Superior temporal gyrus (tissue), 1 donor: Measurements from ENCODE around the gene MCF2L.
"Not testable (repeated sequence)": the region's sequence is repeated elsewhere in the genome, so short reads cannot be mapped to it uniquely, and the experiment has no call there.

Experiments
- DNase-seq: peaks from one replicate; pipeline ENCODE4 v3.0.0-alpha.2; 2016; ENCODE audit errors: extremely low spot score

Gene MCF2L

GRCh38 chr13:113050734-113051431 lies 81.9 kb downstream of the MCF2L start:
- DNase-seq = peak; percentile 42

DNA sequence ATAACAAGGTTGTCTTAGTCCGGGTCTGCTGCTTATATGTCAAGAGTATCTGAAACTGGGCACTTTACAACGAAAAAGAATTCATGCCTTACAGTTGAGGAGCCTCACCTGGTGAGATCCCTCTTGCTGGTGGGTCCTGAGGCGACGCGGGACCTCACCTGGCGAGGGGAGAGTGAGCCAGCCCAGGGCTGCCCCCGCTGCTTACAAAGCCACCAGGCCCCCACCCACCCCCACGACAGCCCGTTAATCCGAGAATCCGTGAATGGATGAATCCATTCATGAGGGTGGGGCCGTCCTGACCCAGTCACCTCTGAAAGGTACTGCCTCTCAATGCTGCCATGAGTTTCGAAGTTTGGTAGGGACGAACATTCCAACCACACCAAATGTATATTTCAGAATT lies 82.6 kb downstream of the MCF2L start:
- no peak for DNase-seq

DNA sequence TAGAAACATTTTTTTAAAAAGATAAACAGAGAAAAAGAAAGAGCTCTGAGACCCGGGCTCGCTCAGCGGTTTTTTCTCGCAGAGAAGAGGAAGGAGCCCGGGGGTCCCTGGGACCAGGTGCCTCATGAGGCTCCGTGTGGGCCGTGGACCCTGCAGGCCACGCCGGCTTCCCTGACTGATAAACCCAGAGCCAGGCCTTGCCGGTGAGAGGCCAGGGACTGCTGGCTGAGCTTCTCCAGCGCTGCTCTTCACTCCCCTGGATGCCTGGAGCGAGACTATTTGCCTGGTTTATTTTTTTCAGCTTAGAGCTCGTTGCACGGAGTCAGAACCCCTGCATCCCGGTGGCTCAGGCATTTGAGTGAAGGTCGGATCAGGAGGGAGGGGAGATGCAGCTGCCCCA lies 83.2 kb downstream of the MCF2L start:
- peak; percentile 46 for DNase-seq

DNA sequence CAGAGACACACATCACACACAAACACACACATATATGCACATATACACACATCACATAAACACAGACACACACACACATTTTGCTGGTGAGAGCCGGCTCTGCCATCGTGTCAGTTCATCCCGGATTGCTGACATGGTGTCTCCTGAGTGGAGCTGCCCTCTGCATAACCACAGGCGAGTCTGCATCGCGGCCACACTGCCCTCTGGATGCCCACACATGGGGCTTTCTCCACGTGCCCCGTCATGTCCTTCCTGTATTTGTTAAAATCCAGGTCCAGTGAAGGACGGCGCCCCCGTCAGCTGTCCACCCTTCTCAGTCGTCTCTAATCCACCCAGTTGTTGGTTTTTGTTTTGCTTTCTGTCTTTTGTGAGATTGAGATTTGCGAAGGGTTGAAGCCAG lies 84.0 kb downstream of the MCF2L start:
- DNase-seq = peak; percentile 52

- peak; percentile 46 for DNase-seq
Measured at GRCh38 chr13:113053376-113053775, 84.4 kb downstream of the MCF2L start.

GRCh38 chr13:113053801-113054604 lies 85.0 kb downstream of the MCF2L start:
- DNase-seq = peak; percentile 68

GRCh38 chr13:113057084-113057483 lies 88.1 kb downstream of the MCF2L start:
- no peak for DNase-seq

DNA sequence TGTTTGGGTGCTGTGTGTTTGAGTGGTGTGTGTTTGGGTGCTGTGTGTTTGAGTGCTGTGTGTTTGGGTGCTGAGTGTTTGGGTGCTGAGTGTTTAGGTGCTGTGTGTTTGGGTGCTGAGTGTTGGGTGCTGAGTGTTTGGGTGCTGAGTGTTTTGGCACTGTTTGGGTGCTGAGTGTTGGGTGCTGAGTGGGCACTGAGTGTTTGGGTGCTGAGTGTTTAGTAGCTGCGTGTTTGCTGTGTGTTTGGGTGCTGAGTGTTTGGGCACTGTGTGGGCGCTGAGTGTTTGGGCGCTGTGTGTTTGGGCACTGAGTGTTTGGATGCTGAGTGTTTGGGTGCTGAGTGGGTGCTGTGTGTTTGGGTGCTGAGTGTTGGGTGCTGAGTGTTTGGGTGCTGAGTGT lies 88.5 kb downstream of the MCF2L start:
- DNase-seq = not testable (repeated sequence)

DNA sequence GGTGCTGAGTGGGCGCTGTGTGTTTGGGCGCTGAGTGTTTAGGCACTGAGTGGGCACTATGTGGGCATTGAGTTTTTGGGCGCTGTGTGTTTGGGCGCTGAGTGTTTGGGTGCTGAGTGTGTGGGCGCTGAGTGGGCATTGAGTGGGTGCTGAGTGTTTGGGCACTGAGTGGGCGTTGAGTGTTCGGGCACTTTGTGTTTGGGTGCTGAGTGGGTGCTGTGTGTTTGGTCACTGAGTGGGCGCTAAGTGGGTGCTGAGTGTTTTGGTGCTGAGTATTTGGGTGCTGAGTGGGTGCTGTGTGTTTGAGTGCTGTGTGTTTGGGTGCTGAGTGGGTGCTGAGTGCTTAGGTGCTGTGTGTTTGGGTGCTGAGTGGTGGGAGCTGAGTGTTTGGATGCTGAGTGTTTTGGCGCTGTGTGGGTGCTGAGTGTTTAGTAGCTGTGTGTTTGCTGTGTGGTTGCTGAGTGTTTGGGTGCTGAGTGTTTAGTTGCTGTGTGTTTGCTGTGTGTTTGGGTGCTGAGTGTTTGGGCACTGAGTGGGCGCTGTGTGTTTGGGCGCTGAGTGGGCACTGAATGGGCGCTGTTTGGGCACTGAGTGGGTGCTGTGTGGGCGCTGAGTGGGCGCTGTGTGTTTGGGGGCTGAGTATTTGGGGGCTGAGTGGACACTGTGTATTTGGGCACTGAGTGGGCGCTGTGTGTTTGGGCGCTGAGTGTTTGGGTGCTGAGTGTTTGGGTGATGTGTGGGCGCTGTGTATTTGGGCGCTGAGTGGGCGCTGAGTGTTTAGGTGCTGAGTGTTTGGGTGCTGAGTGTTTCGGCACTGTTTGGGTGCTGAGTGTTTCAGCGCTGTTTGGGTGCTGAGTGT lies 89.3 kb downstream of the MCF2L start:
- DNase-seq = no peak

DNA sequence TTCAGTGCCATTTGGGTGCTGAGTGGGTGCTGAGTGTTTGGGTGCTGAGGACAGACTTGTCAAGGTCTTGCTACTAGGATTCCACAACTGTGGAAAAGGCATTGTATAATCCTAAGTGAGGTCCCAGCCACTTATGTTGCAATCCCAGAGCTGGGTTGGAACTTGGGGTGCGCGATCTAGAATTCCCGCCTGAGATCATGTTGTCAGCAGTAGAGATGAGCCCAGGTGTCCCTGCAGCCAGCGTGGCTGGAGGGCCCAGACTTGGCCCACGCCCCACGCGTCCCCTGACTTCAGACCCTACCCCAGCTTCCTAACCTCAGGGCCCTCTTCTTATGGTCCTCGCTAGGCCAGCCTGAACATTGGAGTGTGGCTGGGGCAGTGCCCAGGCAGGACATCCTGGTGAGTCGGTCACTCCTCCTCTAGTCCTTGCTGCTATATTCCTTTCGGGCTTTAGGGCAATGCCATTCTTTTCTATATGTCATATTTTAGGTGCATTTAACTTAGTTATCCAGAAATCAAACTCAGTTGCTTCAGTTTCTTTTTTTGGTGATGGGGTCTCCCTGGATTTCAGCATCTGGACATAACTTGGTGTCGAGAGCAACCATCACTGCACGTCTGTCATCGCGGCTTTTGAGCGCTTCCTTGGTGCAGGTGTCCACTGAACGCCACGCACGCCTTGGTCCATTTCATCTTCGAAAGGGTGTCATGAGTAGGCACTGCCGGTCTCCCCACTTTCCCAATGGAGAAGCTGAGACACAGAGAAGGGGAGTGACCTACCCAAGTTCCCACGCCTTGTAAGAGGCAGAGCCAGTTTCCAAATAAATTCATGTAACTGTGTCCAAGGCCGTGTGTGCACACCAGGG lies 90.2 kb downstream of the MCF2L start:
- DNase-seq = peak; percentile 29

DNA sequence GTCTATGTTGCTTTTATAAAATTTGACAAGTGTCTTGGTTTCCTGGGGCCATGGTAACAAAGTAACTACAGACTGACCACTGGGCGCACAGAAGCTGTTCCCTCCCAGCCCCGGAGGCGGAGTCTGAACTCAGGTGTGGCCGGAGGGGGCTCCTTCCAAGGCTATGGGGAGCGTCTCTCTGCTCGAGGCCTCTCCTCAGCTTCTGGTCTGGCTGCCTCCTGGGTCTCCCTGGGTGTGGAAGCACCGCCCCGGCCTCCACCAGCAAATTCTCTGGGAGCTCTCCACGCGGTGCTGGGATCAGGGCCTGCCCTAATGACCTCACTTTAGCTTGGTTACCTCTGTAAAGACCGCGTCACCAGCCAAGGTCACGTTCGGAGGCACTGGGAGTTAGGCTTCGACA lies 90.9 kb downstream of the MCF2L start:
- peak; percentile 48 for DNase-seq

GRCh38 chr13:113060557-113061270 lies 91.7 kb downstream of the MCF2L start:
- peak; percentile 47 for DNase-seq

DNA sequence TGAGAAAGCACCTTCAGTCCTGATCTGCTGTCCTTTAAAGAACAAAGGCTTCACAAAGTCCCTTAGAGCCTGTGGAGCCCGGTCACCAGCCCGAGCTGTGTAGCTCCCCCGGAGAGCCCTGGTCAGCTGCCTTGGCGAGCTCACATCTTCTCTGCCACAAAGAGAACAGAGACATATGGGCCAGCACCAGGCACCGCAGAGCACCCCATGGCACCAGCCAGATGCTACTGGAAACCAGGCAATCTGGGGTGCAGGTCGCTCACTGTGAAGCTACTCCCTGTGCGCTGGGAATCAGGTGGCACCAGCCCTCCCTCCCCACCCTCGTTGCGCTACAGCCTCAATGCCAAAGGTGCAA lies 92.2 kb downstream of the MCF2L start:
- DNase-seq = peak; percentile 92

GRCh38 chr13:113061796-113062425 lies 92.9 kb downstream of the MCF2L start:
- DNase-seq = peak; percentile 68

DNA sequence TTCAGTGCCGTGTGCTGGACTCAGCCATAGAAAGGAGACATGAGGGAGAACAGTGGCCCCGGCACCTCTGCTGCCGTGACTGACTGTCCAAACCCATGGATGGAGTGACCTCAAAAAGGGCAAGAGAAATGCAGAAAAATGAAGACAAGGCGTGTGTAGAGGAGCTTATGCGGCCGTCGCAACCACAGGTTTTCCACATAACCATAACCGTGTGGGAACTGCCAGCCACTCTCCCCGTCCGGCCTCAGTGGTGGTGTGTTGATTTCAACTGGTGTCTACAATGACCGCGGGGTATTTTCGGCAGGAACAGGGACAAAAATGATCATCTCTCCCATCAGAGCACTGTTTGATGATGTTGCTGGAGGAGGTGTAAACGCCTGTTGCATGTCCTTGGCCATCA lies 93.7 kb downstream of the MCF2L start:
- DNase-seq = peak; percentile 31

DNA sequence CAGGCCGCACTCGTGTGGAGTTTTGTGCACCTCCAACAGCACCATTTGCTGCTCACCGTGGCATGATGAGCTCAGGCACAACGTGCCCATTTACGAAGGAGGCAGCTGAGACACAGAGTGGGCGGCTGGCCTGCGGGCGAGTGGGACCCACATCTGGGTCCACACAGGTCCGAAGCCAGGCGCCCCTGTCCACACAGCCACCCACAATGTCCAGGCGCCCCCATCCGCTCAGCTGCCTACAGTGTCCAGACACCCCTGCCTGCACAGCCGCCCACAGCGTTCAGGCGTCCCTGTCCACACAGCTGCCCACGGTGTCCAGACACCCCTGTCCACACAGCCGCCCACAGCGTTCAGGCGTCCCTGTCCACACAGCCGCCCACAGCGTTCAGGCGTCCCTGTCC lies 94.1 kb downstream of the MCF2L start:
- DNase-seq = no peak

- DNase-seq = peak; percentile 16
Measured at GRCh38 chr13:113064000-113064533, 95.1 kb downstream of the MCF2L start.

DNA sequence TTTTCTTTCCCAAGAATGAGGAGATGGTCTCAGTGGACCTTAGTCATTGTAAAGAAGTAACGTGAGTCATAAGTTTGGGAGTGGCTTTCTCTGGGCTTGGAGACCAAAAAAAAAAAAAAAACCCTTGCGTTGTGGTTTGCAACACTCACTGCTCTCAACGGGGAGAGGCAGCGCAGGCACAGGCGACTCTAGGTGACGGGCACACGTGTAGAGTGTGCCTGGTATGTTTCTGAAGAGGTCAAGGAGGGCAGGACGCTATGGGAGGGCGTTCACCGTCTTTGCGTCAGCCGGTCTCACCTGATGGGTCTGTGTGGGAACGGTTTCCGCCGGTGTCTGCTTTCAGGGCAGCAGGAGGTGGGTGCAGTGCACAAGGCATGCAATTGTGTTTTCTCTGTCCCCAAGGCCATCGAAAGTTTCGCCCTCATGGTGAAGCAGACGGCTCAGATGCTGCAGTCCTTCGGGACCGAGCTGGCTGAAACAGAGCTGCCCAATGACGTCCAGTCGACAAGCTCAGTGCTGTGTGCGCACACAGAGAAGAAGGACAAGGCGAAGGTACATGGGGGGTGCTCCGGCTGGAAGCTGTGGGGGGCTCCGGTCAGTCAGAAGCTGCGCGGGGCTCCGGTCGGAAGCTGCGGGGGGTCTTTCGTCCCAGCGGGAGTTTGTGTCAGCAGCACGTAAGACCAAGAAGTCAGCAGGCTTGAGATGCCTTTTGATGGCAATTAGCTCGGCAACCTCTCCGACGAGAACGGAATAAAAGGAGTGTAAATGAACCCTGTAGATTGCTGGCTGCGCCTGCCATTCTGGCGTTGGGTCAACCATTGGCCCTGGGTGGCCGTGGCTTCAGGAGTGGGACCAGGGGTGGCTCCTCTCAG lies 95.8 kb downstream of the MCF2L start:
- peak; percentile 38 for DNase-seq
